ENCODE measurements around the gene KCNJ5. TPM values are rescaled to one million over a fixed set of nuclear protein-coding genes. Genes with fewer than 3 reads are reported as not detected.

The KCNJ5 gene
- total and polyA plus RNA-seq, 12 donors: 37.1 to 299 (median 80.4) TPM

DNA sequence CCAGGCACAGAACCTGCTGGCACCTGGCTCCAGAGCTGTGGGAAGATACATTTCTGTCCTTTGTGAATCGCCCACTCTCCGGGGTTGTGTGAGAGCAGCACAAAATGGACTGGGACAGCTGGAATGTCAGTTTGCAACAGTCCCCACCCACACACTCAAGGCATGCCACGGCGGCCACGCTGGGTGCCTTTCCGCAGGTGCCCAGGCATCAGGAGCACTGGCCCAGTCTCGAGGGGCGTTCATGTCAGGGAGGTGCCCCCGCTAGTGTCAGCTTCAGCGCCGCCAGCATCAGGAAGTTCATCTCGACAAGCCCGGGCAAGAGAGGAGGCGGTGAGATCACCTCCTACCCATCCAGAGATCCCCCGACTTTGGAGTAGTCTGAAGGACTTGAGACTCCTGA lies 49.4 kb downstream of the KCNJ5 start:
- no peak for DNase-seq
- intact Hi-C loops (cut with DNase I): no loop called here
- H3K36me3 ChIP-seq (replicated peaks in 1 of 2): no peaks in the 10 kb centered on the region
- no peak overlapping the region for H3K4me3 ChIP-seq
- H3K9me3 ChIP-seq (replicated peaks in 1 of 3): no peaks in the 10 kb centered on the region
- no peak for TF ChIP-seq POLR2A (IDR thresholded peaks at IDR 0.05)
- TF ChIP-seq, protein P1, sequence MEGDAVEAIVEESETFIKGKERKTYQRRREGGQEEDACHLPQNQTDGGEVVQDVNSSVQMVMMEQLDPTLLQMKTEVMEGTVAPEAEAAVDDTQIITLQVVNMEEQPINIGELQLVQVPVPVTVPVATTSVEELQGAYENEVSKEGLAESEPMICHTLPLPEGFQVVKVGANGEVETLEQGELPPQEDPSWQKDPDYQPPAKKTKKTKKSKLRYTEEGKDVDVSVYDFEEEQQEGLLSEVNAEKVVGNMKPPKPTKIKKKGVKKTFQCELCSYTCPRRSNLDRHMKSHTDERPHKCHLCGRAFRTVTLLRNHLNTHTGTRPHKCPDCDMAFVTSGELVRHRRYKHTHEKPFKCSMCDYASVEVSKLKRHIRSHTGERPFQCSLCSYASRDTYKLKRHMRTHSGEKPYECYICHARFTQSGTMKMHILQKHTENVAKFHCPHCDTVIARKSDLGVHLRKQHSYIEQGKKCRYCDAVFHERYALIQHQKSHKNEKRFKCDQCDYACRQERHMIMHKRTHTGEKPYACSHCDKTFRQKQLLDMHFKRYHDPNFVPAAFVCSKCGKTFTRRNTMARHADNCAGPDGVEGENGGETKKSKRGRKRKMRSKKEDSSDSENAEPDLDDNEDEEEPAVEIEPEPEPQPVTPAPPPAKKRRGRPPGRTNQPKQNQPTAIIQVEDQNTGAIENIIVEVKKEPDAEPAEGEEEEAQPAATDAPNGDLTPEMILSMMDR (IDR thresholded peaks at IDR 0.05): no peak
- 88 to 94% (median 92%) methylated on average over 3 to 15 of the region's 15 CpGs for WGBS, 4 donors
- H3K27ac ChIP-seq: no peak overlapping the region
- H3K27me3 ChIP-seq: no peaks in the 10 kb centered on the region
- H3K4me1 ChIP-seq (replicated peaks in 1 of 2): no peaks in the 10 kb centered on the region

DNA sequence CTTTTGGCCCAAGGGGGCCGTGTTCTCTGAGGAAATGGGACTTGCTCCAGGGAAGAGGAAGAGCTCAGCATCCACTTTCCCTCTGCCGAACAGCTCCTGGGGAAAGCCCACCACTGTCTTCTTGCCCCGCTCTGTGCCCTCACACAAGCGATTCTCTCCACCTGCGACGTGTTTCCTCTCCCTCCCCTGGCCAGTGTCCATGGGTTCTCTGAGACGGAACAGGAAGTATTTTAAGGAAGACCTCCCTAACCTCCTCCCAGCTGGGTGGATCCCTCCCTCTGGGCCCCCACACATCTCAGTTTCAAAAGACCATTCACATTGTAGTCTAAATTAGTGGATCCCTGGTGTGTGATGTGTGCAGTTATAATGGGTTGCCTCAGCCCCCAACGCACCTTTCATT lies 50.0 kb downstream of the KCNJ5 start:
- H3K27me3 ChIP-seq: no peaks in the 10 kb centered on the region
- H3K9me3 ChIP-seq (replicated peaks in 1 of 3): no peaks in the 10 kb centered on the region
- H3K36me3 ChIP-seq (replicated peaks in 1 of 2): no peaks in the 10 kb centered on the region
- no peaks in the 10 kb centered on the region for H3K4me1 ChIP-seq (replicated peaks in 1 of 2)
- 64 to 89% (median 79%) methylated on average over 7 to 8 of the region's 8 CpGs for WGBS, 4 donors
- no peak for DNase-seq
- no peak overlapping the region for H3K4me3 ChIP-seq
- no peak overlapping the region for H3K27ac ChIP-seq
- intact Hi-C loops (cut with DNase I): no loop called here
- TF ChIP-seq, protein P1 (IDR thresholded peaks at IDR 0.05): no peak
- TF ChIP-seq POLR2A (IDR thresholded peaks at IDR 0.05): no peak

DNA sequence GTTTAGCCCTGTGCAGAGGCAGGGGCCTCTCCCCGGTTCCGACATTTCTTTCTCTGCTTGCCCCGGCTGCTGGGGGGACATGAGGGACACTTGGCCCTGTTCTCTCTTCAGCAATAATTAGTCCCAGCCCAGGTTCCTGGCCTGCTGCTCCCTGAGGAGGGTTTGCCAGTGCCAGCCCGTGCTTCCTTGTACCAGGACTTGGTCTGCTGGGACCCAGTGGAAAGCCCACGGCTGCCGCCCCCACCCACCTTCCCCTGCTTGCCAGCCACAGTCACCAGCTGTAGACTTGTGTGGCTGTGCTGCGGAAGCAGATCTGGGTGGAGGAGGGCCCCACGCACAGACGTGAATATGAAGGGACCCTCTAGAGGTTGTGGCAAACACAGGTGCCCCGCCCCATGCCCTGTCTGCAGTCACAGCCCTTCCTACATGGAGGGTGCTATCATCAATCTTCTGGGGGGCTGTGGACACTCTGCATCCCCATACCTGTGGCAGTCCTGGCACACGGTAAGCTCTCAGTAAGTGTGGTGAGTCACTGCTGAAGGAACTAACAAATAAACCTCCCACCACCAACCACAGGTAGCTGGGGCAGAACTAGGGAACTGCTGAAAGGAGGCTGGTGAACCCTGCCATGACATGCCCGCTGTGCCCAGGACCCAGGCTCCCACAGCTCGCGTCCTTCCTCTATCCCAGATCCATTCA lies 50.6 kb downstream of the KCNJ5 start:
- no peak overlapping the region for H3K27ac ChIP-seq
- intact Hi-C loops (cut with DNase I): no loop called here
- H3K4me3 ChIP-seq: no peak overlapping the region
- H3K4me1 ChIP-seq (replicated peaks in 1 of 2): no peaks in the 10 kb centered on the region
- WGBS, 4 donors: 82 to 95% (median 92%) methylated on average over 5 to 14 of the region's 14 CpGs
- H3K36me3 ChIP-seq (replicated peaks in 1 of 2): no peaks in the 10 kb centered on the region
- H3K27me3 ChIP-seq: no peaks in the 10 kb centered on the region
- TF ChIP-seq, protein P1 (IDR thresholded peaks at IDR 0.05): no peak
- TF ChIP-seq POLR2A (IDR thresholded peaks at IDR 0.05): no peak
- no peaks in the 10 kb centered on the region for H3K9me3 ChIP-seq (replicated peaks in 1 of 3)
- no peak for DNase-seq

DNA sequence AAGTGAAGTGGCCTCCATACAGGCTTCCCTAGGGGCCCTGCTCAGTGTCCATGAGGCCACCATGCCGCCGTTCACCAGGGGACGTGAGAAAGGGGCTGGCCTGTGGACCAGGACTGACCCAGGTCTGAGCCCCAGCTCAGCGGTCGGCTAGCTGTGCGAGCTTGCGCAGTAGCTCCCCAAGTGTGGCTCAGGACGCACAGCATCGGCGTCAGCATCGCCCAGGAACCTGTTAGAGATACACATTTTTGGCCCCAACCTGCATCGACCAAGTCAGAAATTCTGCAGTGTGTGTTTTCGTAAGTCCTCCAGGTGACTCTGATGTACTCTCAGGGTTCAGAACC lies 51.1 kb downstream of the KCNJ5 start:
- intact Hi-C loops (cut with DNase I): no loop called here
- WGBS, 4 donors: 93 to 98% (median 98%) methylated on average over 10 to 13 of the region's 13 CpGs; no CpG with 5 or more reads in 1 of the 4 donors
- H3K4me3 ChIP-seq: no peak overlapping the region

More for the DNA sequence above, 51.1 kb downstream of the KCNJ5 start:
- Histone ChIP-seq H3K27ac (no peak overlapping the region), H3K27me3 (no peaks in the 10 kb centered on the region), H3K4me1 (replicated peaks in 1 of 2) (no peaks in the 10 kb centered on the region), H3K9me3 (replicated peaks in 1 of 3) (no peaks in the 10 kb centered on the region), H3K36me3 (replicated peaks in 1 of 2) (no peaks in the 10 kb centered on the region)
- no peak for DNase-seq
- TF ChIP-seq, protein P1 (IDR thresholded peaks at IDR 0.05): no peak
- no peak for TF ChIP-seq POLR2A (IDR thresholded peaks at IDR 0.05)
